Pericardium fibroblast (primary cell): ENCODE results near the gene HIP1. TPM values are rescaled to one million over a fixed set of nuclear protein-coding genes. Genes with fewer than 3 reads are reported as not detected.

Experiments used
- total RNA-seq: library from RNA; depleted of rRNA; stranded (reverse); fragments of >200 nt; gene quantifications from 2 replicates; pipeline ENCODE4 v1.2.3, GENCODE V29; 2015

The HIP1 gene
- total RNA-seq, result 10.6 and 11.8 TPM in 2 replicates

DNA sequence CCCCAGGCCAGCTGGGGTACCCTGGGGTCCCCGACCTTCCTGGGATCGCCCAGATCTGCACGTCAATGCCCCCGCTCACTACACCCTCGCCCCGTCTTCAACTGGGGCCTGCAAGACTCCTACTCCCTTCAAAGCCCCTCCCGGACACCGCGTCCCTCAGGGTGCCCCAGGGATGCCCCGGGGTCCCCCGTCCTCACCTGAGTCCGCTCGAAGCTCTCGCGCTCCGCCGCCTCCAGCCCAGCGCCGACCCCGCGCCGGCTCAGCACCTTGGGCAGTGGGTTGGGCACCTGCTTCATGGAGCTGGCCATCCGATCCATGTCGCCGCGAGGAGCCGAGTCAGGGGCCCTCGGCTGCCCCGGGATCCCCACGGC lies at the start of gene HIP1:
TSS of gene HIP1 (minus strand) at position 338 of the 371 bp plus-strand sequence. CDS start at position 317, 21 bp downstream.

DNA sequence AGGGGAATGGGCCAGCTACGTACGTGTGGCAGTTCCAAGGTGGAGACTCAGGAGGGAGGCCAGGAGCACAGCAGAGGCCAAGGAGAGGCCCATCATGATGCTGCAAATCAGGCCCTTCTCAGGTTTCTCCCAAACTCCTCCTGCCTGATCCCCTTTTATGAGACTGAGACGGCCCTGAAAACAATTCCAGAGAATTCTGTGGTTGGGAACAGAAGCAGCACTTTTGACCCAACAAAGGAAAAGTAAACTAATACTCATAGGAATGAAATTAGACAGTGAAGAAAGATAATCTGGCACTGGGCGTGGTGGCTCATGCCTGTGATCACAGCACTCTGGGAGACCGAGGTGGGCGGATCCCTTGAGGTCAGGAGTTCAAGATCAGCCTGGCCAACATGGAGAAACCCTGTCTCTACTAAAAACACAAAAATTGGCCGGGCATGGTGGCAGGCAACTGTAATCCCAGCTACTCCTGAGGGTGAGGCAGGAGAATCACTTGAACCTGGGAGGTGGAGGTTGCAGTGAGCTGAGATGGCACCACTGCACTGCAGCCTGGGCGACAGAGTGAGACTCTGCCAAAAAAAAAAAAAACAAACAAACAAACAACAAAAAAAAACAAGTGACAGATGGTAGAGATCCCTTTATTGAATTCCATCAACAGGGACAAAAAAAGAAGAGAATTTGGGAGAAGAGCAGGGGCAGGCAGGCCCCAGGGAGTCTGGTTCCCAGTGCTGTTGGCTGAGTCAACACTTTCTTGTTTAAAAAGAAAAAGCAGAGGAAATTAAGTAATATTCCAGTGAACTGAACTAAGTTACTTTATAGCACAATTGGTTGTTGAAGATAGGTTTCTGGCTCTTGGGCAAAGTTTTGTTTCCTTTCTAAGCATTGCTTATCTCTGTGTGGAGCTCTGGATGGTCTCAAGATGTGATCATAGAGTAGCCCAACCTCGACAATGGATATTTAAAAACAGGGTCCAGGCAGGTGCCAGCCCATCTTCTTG lies 33.6 kb upstream of the HIP1 start, which contains the start of gene CCL26:
TSS of gene CCL26 (minus strand) at position 131 of the 997 bp plus-strand sequence. CDS start at position 96, 35 bp downstream.

DNA sequence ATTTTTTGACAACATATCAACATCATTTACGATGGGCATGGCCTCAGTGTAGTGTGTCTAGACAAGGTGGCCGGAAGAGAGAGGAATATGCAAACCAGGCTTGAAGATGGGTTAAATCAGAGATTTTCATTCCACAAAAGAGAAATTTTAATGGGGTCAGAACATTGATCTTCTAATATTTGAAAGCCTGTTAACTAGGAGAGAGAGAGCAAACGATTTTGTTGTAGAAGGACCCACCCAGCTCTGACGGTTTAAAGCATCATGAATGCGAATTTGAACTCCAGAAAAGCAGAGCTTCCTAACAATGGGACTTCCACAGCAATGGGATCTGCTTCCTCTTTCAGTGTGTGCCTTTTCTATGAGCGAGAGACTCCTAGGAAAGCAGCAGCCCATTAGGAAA lies 246.7 kb downstream of the HIP1 start, which contains the start of gene SPDYE5:
TSS of gene SPDYE5 (plus strand) at position 301 of the 400 bp plus-strand sequence. CDS start 1,728 bp downstream, outside the sequence.

DNA sequence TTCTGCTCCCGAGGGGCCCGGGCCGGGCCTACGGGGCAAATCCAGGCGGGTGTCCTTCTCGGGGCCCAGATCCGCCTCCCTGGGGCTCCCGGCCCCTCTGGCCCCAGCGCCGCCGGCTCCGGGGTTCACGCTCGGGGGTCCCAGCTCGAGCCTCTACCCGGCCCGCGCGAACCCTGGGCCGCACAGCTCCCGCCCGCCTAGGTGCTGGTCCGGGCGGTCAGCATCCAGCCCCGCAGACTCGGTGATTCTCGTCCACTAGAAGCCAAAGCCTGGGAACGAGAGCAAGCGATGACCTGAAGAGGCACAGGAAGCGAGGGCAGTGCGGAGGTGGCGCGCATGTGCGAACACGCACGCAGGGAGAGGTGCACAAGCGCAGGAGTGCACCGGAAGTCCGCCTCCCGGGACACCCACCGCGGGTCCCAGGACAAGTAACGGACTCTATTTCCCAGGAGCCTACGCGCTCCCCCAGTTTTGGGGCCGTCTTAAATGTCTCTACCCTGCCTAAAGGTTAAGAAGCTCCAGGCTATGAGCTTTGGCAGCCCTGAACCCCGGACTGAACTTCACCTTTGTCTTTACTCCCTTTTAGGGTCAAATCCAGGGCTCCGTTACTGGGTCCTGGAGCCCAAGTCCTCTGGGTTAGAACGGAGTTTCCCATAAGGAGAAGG lies 252.6 kb downstream of the HIP1 start, which contains the start of gene POM121C:
TSS of gene POM121C (minus strand) at position 321 of the 665 bp plus-strand sequence. CDS start 44,803 bp downstream, outside the sequence.

Other genes with a start within 250 kb of the HIP1 start
- not detected in 2 replicates for gene SPDYE5, start 246.6 kb downstream of the HIP1 start, total RNA-seq
- gene CCL26, start 33.3 kb upstream of the HIP1 start, total RNA-seq, result not detected in 2 replicates
- not detected in 2 replicates for gene CCL24, start 74.9 kb upstream of the HIP1 start, total RNA-seq
- 28.0 and 31.5 TPM in 2 replicates for gene RHBDD2, start 140.1 kb upstream of the HIP1 start, total RNA-seq
- 78.5 and 89.2 TPM in 2 replicates for gene POR, start 176.2 kb upstream of the HIP1 start, total RNA-seq